Activated CD8-positive, alpha-beta memory T cell treated with anti-CD3 and anti-CD28 coated beads, Interleukin-2, amount 10 ng/mL, durations not matched to agents 7 days and 5 days (primary cell): ENCODE results near the gene CFAP100. TPM values are rescaled to one million over a fixed set of nuclear protein-coding genes. Genes with fewer than 3 reads are reported as not detected.

ENCODE experiments used
- ATAC-seq: fragments of 150-1000 bp; cut with Tn5 transposase; one replicate; pipeline ENCODE4 v1.10.0; 2021; ENCODE audit warnings: moderate library complexity
- CTCF ChIA-PET: fragments of 350-600 bp; sonication (Branson Sonifier 250); formaldehyde crosslinking; loops from one replicate; lab custom pipeline; 2021; ENCODE audit warnings: antibody characterized with exemption; lab: Charles Lee
- DNase-seq: peaks from one replicate; pipeline ENCODE4 v3.0.0-alpha.2; 2020
- H3K27ac Mint-ChIP-seq: one replicate; pipeline ENCODE4 v1.8.0; 2021; ENCODE audit warnings: mild to moderate bottlenecking, mixed read lengths
- H3K27me3 Mint-ChIP-seq: one replicate; pipeline ENCODE4 v1.8.0; 2021; ENCODE audit warnings: mixed read lengths
- H3K36me3 Mint-ChIP-seq: one replicate; pipeline ENCODE4 v1.8.0; 2021; ENCODE audit warnings: mild to moderate bottlenecking, mixed read lengths
- H3K4me1 Mint-ChIP-seq: one replicate; pipeline ENCODE4 v1.8.0; 2021; ENCODE audit warnings: mixed read lengths
- H3K4me3 Mint-ChIP-seq: one replicate; pipeline ENCODE4 v1.8.0; 2021; ENCODE audit warnings: mild to moderate bottlenecking, moderate library complexity, mixed read lengths
- H3K9me3 Mint-ChIP-seq: one replicate; pipeline ENCODE4 v1.8.0; 2022; ENCODE audit warnings: low read depth, mixed read lengths
- total RNA-seq, 2 experiments: library from RNA; stranded (reverse); gene quantifications; one replicate each; pipeline ENCODE4 v1.2.3, GENCODE V29; 2021

The CFAP100 gene
- total RNA-seq, 2 experiments from 2014 or later: not detected

- ATAC-seq: no peak
- no peak overlapping the region for H3K4me3 Mint-ChIP-seq
- peaks cover 11% of the 10 kb centered on the region for H3K4me1 Mint-ChIP-seq
- no peaks in the 10 kb centered on the region for H3K36me3 Mint-ChIP-seq
- H3K27me3 Mint-ChIP-seq: peaks cover 43% of the 10 kb centered on the region
- no peak for DNase-seq
- H3K9me3 Mint-ChIP-seq: no peaks in the 10 kb centered on the region
- CTCF ChIA-PET: no interaction called here
- H3K27ac Mint-ChIP-seq: no peak overlapping the region
Measured at GRCh38 chr3:126361211-126361610, 33.5 kb upstream of the CFAP100 start.

GRCh38 chr3:126364130-126364695, 30.5 kb upstream of the CFAP100 start:
- Mint-ChIP-seq H3K36me3 (no peaks in the 10 kb centered on the region), H3K9me3 (no peaks in the 10 kb centered on the region), H3K4me1 (no peaks in the 10 kb centered on the region), H3K27ac (no peak overlapping the region), H3K4me3 (no peak overlapping the region), H3K27me3 (peaks cover 23% of the 10 kb centered on the region)
- DNase-seq (no peak), ATAC-seq (no peak)
- CTCF ChIA-PET: no interaction called here

GRCh38 chr3:126364731-126365301, 29.9 kb upstream of the CFAP100 start:
- Mint-ChIP-seq H3K27me3 (peaks cover 17% of the 10 kb centered on the region), H3K36me3 (no peaks in the 10 kb centered on the region), H3K9me3 (no peaks in the 10 kb centered on the region), H3K27ac (no peak overlapping the region), H3K4me1 (no peaks in the 10 kb centered on the region), H3K4me3 (no peak overlapping the region)
- CTCF ChIA-PET: no interaction called here
- ATAC-seq: peak; percentile 23
- DNase-seq: no peak

- CTCF ChIA-PET: no interaction called here
- ATAC-seq: no peak
Measured at GRCh38 chr3:126365351-126366277, 29.1 kb upstream of the CFAP100 start.

GRCh38 chr3:126367316-126367805, 27.3 kb upstream of the CFAP100 start:
- H3K4me3 Mint-ChIP-seq: no peak overlapping the region
- H3K4me1 Mint-ChIP-seq: no peaks in the 10 kb centered on the region

More at GRCh38 chr3:126365351-126366277, 29.1 kb upstream of the CFAP100 start:
- peaks cover 11% of the 10 kb centered on the region for H3K27me3 Mint-ChIP-seq
- DNase-seq: no peak
- H3K4me3 Mint-ChIP-seq: no peak overlapping the region
- H3K9me3 Mint-ChIP-seq: no peaks in the 10 kb centered on the region
- no peaks in the 10 kb centered on the region for H3K36me3 Mint-ChIP-seq
- H3K27ac Mint-ChIP-seq: no peak overlapping the region
- H3K4me1 Mint-ChIP-seq: no peaks in the 10 kb centered on the region

GRCh38 chr3:126369490-126369889, 25.2 kb upstream of the CFAP100 start:
- Mint-ChIP-seq H3K27me3 (no peaks in the 10 kb centered on the region), H3K4me3 (no peak overlapping the region), H3K27ac (no peak overlapping the region), H3K36me3 (no peaks in the 10 kb centered on the region), H3K4me1 (no peaks in the 10 kb centered on the region), H3K9me3 (no peaks in the 10 kb centered on the region)
- ATAC-seq: no peak
- CTCF ChIA-PET: no interaction called here
- DNase-seq: no peak

More at GRCh38 chr3:126367316-126367805, 27.3 kb upstream of the CFAP100 start:
- Mint-ChIP-seq H3K27ac (no peak overlapping the region), H3K27me3 (peaks cover 1% of the 10 kb centered on the region), H3K36me3 (no peaks in the 10 kb centered on the region), H3K9me3 (no peaks in the 10 kb centered on the region)
- DNase-seq (no peak), ATAC-seq (no peak)
- CTCF ChIA-PET: no interaction called here

- CTCF ChIA-PET: no interaction called here
- H3K27ac Mint-ChIP-seq: no peak overlapping the region
- H3K9me3 Mint-ChIP-seq: no peaks in the 10 kb centered on the region
- ATAC-seq: no peak
- no peak for DNase-seq
- no peaks in the 10 kb centered on the region for H3K27me3 Mint-ChIP-seq
- no peaks in the 10 kb centered on the region for H3K4me1 Mint-ChIP-seq
- H3K36me3 Mint-ChIP-seq: no peaks in the 10 kb centered on the region
- H3K4me3 Mint-ChIP-seq: no peak overlapping the region
Measured at GRCh38 chr3:126370055-126370454, 24.7 kb upstream of the CFAP100 start.

- Mint-ChIP-seq H3K27ac (no peak overlapping the region), H3K36me3 (no peaks in the 10 kb centered on the region), H3K9me3 (no peaks in the 10 kb centered on the region), H3K4me3 (no peak overlapping the region), H3K4me1 (no peaks in the 10 kb centered on the region), H3K27me3 (no peaks in the 10 kb centered on the region)
- CTCF ChIA-PET: no interaction called here
- ATAC-seq (no peak), DNase-seq (no peak)
Measured at GRCh38 chr3:126370606-126371005, 24.1 kb upstream of the CFAP100 start.

- DNase-seq: no peak
- Mint-ChIP-seq H3K4me3 (no peak overlapping the region), H3K36me3 (no peaks in the 10 kb centered on the region), H3K4me1 (no peaks in the 10 kb centered on the region), H3K27me3 (no peaks in the 10 kb centered on the region), H3K9me3 (no peaks in the 10 kb centered on the region), H3K27ac (no peak overlapping the region)
- no peak for ATAC-seq
- CTCF ChIA-PET: no interaction called here
Measured at GRCh38 chr3:126371096-126371705, 23.5 kb upstream of the CFAP100 start.

GRCh38 chr3:126372413-126373145, 22.1 kb upstream of the CFAP100 start:
- Mint-ChIP-seq H3K27me3 (peaks cover 2% of the 10 kb centered on the region), H3K27ac (no peak overlapping the region)

GRCh38 chr3:126373146-126373613, 21.5 kb upstream of the CFAP100 start:
- H3K36me3 Mint-ChIP-seq: no peaks in the 10 kb centered on the region
- H3K9me3 Mint-ChIP-seq: no peaks in the 10 kb centered on the region
- H3K4me3 Mint-ChIP-seq: no peak overlapping the region
- DNase-seq: no peak
- ATAC-seq: no peak
- CTCF ChIA-PET: no interaction called here
- no peak overlapping the region for H3K27ac Mint-ChIP-seq
- H3K27me3 Mint-ChIP-seq: peaks cover 3% of the 10 kb centered on the region
- no peaks in the 10 kb centered on the region for H3K4me1 Mint-ChIP-seq

More at GRCh38 chr3:126372413-126373145, 22.1 kb upstream of the CFAP100 start:
- no peaks in the 10 kb centered on the region for H3K4me1 Mint-ChIP-seq
- no peaks in the 10 kb centered on the region for H3K36me3 Mint-ChIP-seq
- CTCF ChIA-PET: no interaction called here
- H3K9me3 Mint-ChIP-seq: no peaks in the 10 kb centered on the region
- ATAC-seq (no peak), DNase-seq (no peak)
- no peak overlapping the region for H3K4me3 Mint-ChIP-seq

- Mint-ChIP-seq H3K36me3 (no peaks in the 10 kb centered on the region), H3K27ac (no peak overlapping the region), H3K4me1 (no peaks in the 10 kb centered on the region), H3K4me3 (no peak overlapping the region), H3K9me3 (no peaks in the 10 kb centered on the region), H3K27me3 (peaks cover 3% of the 10 kb centered on the region)
- CTCF ChIA-PET: no interaction called here
- ATAC-seq (no peak), DNase-seq (no peak)
Measured at GRCh38 chr3:126373682-126374601, 20.8 kb upstream of the CFAP100 start.
